ENCODE data around the gene ADARB1. TPM values are rescaled to one million over a fixed set of nuclear protein-coding genes. Genes with fewer than 3 reads are reported as not detected.

ADARB1 gene
- total and polyA plus RNA-seq, 9 of the 15 experiments (the other 6 are each of a cell fraction or from before 2014, with no cell fraction given): 6.7 to 16.0 (median 8.3) TPM

DNA sequence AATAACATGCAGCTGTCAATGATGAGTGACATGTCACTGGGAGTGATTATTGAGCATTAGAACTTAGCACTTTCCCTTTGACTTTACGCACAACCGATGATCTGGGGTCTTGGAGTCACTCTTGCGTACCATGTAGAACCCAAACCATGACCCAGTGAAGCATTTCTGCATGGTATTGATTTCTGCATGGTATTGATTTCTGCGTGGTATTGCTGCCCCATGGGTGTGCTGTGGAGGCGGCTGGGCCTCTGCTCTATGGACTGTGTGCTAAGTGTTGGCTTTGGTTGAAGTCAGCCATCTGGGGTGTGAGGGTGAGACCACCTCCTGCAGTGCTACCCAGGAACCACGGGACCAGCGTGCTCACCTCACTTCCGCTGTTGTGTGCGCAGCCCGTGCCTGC lies 98.0 kb downstream of the ADARB1 start:
- DNase-seq (ENCODE audit: extremely low read depth in 1 of 4, low spot score in 3 of 4) (no peak), ATAC-seq (no peak), FAIRE-seq (no peak)
- POLR2A ChIA-PET: interaction anchor here (0.7 kb wide), 1 partner anchor 200 kb away, joined by 3 read pairs; no protein-coding TSS in a partner anchor
- WGBS (ENCODE audit: insufficient coverage, low coverage, missing lambda C conversion rate): 64% methylated on average over 10 of the region's 10 CpGs
- intact Hi-C loops (cut with micrococcal nuclease): no loop called here
- TF ChIP-seq ZC3H11A (IDR thresholded peaks at IDR 0.05; ENCODE audit: low read depth, low read length): no peak
- TF ChIP-seq, protein P1, sequence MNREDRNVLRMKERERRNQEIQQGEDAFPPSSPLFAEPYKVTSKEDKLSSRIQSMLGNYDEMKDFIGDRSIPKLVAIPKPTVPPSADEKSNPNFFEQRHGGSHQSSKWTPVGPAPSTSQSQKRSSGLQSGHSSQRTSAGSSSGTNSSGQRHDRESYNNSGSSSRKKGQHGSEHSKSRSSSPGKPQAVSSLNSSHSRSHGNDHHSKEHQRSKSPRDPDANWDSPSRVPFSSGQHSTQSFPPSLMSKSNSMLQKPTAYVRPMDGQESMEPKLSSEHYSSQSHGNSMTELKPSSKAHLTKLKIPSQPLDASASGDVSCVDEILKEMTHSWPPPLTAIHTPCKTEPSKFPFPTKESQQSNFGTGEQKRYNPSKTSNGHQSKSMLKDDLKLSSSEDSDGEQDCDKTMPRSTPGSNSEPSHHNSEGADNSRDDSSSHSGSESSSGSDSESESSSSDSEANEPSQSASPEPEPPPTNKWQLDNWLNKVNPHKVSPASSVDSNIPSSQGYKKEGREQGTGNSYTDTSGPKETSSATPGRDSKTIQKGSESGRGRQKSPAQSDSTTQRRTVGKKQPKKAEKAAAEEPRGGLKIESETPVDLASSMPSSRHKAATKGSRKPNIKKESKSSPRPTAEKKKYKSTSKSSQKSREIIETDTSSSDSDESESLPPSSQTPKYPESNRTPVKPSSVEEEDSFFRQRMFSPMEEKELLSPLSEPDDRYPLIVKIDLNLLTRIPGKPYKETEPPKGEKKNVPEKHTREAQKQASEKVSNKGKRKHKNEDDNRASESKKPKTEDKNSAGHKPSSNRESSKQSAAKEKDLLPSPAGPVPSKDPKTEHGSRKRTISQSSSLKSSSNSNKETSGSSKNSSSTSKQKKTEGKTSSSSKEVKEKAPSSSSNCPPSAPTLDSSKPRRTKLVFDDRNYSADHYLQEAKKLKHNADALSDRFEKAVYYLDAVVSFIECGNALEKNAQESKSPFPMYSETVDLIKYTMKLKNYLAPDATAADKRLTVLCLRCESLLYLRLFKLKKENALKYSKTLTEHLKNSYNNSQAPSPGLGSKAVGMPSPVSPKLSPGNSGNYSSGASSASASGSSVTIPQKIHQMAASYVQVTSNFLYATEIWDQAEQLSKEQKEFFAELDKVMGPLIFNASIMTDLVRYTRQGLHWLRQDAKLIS (CRISPR knock-in tag; IDR thresholded peaks at IDR 0.05): no peak
- no peak for TF ChIP-seq POLR3A (IDR thresholded peaks at IDR 0.05; ENCODE audit: borderline replicate concordance, extremely low read depth, insufficient read depth, insufficient read length)
- no peak for TF ChIP-seq KDM5B (IDR thresholded peaks at IDR 0.05; ENCODE audit: insufficient replicate concordance, low read depth, low read length)
- no peak for TF ChIP-seq CXXC5 (CRISPR knock-in tag; IDR thresholded peaks at IDR 0.05)
- TF ChIP-seq POLR2B (IDR thresholded peaks at IDR 0.05; ENCODE audit: low read depth, partially characterized antibody): no peak
- Histone ChIP-seq H3K4me3 (no peak overlapping the region), H3K27me3 (ENCODE audit: control insufficient read depth in 2 of 2, insufficient read depth in 2 of 2, low read length in 2 of 2) (peaks cover 0 to 6% of the 10 kb centered on the region in 2 experiments; a peak in 1 of 5 replicates), H3K9ac (ENCODE audit: insufficient read depth in 1 of 2, low read depth in 2 of 2, low read length in 2 of 2) (no peak overlapping the region), H4K20me1 (replicated peaks; ENCODE audit: control insufficient read depth, insufficient read depth, low read length) (no peaks in the 10 kb centered on the region; the same call in 1 of the 2 replicates), H3K9me3 (replicated peaks; ENCODE audit: control insufficient read depth, insufficient read depth, low read depth, low read length) (no peaks in the 10 kb centered on the region), H3K36me3 (ENCODE audit: control insufficient read depth, insufficient read depth, low read length) (no peaks in the 10 kb centered on the region), H3K9me1 (ENCODE audit: control insufficient read depth, insufficient read depth, low read length) (no peaks in the 10 kb centered on the region), H3K79me2 (ENCODE audit: control insufficient read depth, insufficient read depth, low read length) (no peaks in the 10 kb centered on the region), H3K4me1 (replicated peaks in 1 of 2; ENCODE audit: control insufficient read depth in 2 of 2, insufficient read depth in 2 of 2, low read length in 2 of 2) (peaks cover 0 to 9% of the 10 kb centered on the region in 2 experiments; a peak in 4 of 5 replicates), H3K4me2 (ENCODE audit: insufficient read depth, low read length) (no peak overlapping the region), H3K27ac (ENCODE audit: extremely low read depth, low read depth, low read length) (no peak overlapping the region), H2AFZ (ENCODE audit: low read depth, low read length) (no peak overlapping the region)
- BruUV-seq (replicated peaks): no TSS peak
- CTCF ChIA-PET (ENCODE audit: low intra/inter-chr PET ratio): no interaction called here
- in situ Hi-C loops (cut with MboI): no loop called here

All from K562 (cell line).